Spleen (tissue), 11 donors: ENCODE measurements around the gene SIK3. TPM values are rescaled to one million over a fixed set of nuclear protein-coding genes. Genes with fewer than 3 reads are reported as not detected.
"Not testable (repeated sequence)": the region's sequence is repeated elsewhere in the genome, so short reads cannot be mapped to it uniquely, and the experiment has no call there.

ENCODE experiments used
- DNase-seq: peaks from one replicate; pipeline ENCODE4 v3.0.0-alpha.2; 2020
- H3K27ac ChIP-seq, 8 donors: fragments of 200-600 bp; sonication (generic) in 7 of 8; 1 replicate in 4 of 8; 2 replicates in 4 of 8; pipeline versions ENCODE4 v1.5.0 to v1.8.0; 2016 to 2021; ENCODE audit warnings: inconsistent platforms in 4 of 8, mild to moderate bottlenecking in 4 of 8, moderate library complexity in 1 of 8
- H3K27me3 ChIP-seq, 7 donors: fragments of 200-600 bp; sonication (generic) in 6 of 7; replicated peaks in 1 of 7; 1 replicate in 4 of 7; 2 replicates in 3 of 7; pipeline versions ENCODE4 v1.5.0 to v1.8.0; 2016 to 2021; ENCODE audit warnings: inconsistent platforms in 3 of 7, mild to moderate bottlenecking in 1 of 7
- H3K36me3 ChIP-seq, 6 donors: fragments of 200-600 bp; sonication (generic) in 5 of 6; 1 replicate in 4 of 6; 2 replicates in 2 of 6; pipeline versions ENCODE4 v1.5.0 to v1.8.0; 2016 to 2021; ENCODE audit warnings: inconsistent platforms in 2 of 6
- H3K4me1 ChIP-seq, 6 donors: fragments of 200-600 bp; sonication (generic) in 5 of 6; 1 replicate in 3 of 6; 2 replicates in 3 of 6; pipeline versions ENCODE4 v1.5.0 to v1.8.0; 2016 to 2021; ENCODE audit warnings: inconsistent platforms in 3 of 6
- H3K4me3 ChIP-seq, 8 donors: fragments of 200-600 bp; sonication (generic) in 7 of 8; 1 replicate in 4 of 8; 2 replicates in 4 of 8; pipeline versions ENCODE4 v1.5.0 to v1.8.0; 2016 to 2021; ENCODE audit warnings: inconsistent platforms in 4 of 8, mild to moderate bottlenecking in 4 of 8, moderate library complexity in 2 of 8
- H3K9me3 ChIP-seq, 8 donors: fragments of 200-600 bp; sonication (generic) in 7 of 8; 1 replicate in 4 of 8; 2 replicates in 4 of 8; pipeline versions ENCODE4 v1.5.0 to v1.8.0; 2016 to 2021; ENCODE audit warnings: inconsistent platforms in 4 of 8
- POLR2A ChIP-seq, 3 donors: fragments of 450-650 bp; IDR thresholded peaks; one replicate each; pipeline ENCODE4 v1.5.1; 2017; ENCODE audit warnings: antibody characterized with exemption in 3 of 3, mild to moderate bottlenecking in 1 of 3
- POLR2AphosphoS5 ChIP-seq, 3 donors: sonication (generic); formaldehyde crosslinking; IDR thresholded peaks; one replicate each; pipeline ENCODE4 v1.5.1; 2017; ENCODE audit warnings: antibody characterized with exemption in 3 of 3
- WGBS, 5 donors: extraction: QIAGEN DNeasy Blood & Tissue Kit in 3 of 5; methylation state at CpG; one replicate each; pipeline versions ENCODE4 v1.1.5 to v1.1.7; 2013 to 2018; 5-methylcytosine and 5-hydroxymethylcytosine counted together
- intact Hi-C: fragments of 100-400 bp; cut with DNase I; formaldehyde crosslinking; loops from one replicate; pipeline ENCODE4 v1.15.0; 2023; ENCODE audit warnings: low total_unique reads
- polyA plus RNA-seq, 3 donors: library from polyadenylated mRNA; stranded (reverse); fragments of 200-250 nt; gene quantifications; one replicate each; pipeline ENCODE4 v1.2.1, GENCODE V29; 2013
- total RNA-seq, 7 donors: library from RNA; depleted of rRNA in 3 of 7; stranded (reverse); fragments of >200 nt in 3 of 7; fragmentation: NEBNext Ultra II Directional in 4 of 7; extraction: Animal tissue kit (Norgen Biotek cat#: 25700) in 4 of 7; gene quantifications; one replicate each; pipeline versions ENCODE4 v1.1.0 to v1.2.1, GENCODE V29; 2016 to 2021
- TF ChIP-seq, protein P1 (sequence below), 11 experiments: fragments of 200-600 bp in 7 of 11; fragments of 450-650 bp in 4 of 11; sonication (generic) in 4 of 11; IDR thresholded peaks in 8 of 11; conservative IDR thresholded peaks in 3 of 11; 1 replicate in 7 of 11; 2 replicates in 4 of 11; pipeline versions ENCODE4 v1.4.0 to v1.8.0; 2016 to 2021; ENCODE audit warnings: antibody characterized with exemption in 11 of 11, inconsistent platforms in 4 of 11, mild to moderate bottlenecking in 1 of 11
- donor health status: healthy with polysubstance abuse.
- donor health status: DM: no; HTN: no; CAD: no; lungs with moderate emphysema.
- donor health status: DM: no; HTN: no; CAD: no.
- donor health status: Bipolar disorder and iron deficiency.
- donor health status: healthy.
- donor health status: DM: no; HTN: no; CAD: no.
- donor health status: DM: yes; HTN: yes; CAD: no.

The SIK3 gene
- total and polyA plus RNA-seq, 10 donors: 7.8 to 112 (median 67.6) TPM

DNA sequence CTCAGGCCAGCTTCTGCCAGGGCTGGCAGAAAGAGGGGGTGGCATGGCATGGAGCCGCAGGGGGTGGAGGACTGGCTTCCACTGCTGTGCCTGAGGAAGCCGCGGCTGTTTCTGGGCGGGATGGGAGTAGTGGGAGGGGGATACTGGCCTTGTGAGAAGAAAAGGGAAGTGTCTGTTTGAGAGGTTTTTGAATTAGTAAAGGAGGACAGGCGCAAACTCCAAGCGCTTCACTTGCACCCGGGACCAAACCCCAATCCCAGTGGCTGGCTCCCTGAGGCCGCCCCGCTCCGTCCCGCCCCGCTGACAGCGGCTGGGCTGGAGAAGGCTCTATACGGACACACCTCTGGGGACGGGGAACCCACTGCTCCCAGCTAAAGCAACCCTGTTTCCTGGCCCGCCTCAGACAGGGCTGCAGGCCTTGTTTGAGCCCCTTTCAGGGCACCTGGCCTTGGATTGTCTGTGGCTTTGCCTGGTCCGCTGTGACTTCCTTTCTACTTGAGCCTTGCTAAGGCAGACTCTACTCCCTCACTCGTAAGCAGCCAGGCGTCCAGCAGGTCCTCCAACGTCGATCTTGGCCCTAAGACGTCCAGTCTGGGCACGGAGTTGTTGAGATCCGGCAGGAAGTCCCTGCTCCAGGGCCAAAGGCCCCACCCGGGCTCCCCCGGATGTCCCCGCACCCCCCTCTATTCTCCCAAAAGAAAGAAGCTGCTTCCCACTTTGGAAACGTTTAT lies 263.0 kb downstream of the SIK3 start:
- intact Hi-C loops: no loop called here
- DNase-seq: no peak
- Histone ChIP-seq H3K27me3 (peaks cover 0 to 8% (median 0%) of the 10 kb centered on the region in 7 donors), H3K4me1 (peaks cover 9 to 30% (median 19%) of the 10 kb centered on the region in 6 donors), H3K4me3 (peak overlapping the region; percentile 27 to 72 (median 48)), H3K27ac (peak overlapping the region; percentile 0 to 81 (median 67)), H3K36me3 (no peaks in the 10 kb centered on the region), H3K9me3 (no peaks in the 10 kb centered on the region)
- TF ChIP-seq POLR2AphosphoS5 (IDR thresholded peaks at IDR 0.05) (no peak), POLR2A (IDR thresholded peaks at IDR 0.05) (no peak)
- TF ChIP-seq, protein P1, sequence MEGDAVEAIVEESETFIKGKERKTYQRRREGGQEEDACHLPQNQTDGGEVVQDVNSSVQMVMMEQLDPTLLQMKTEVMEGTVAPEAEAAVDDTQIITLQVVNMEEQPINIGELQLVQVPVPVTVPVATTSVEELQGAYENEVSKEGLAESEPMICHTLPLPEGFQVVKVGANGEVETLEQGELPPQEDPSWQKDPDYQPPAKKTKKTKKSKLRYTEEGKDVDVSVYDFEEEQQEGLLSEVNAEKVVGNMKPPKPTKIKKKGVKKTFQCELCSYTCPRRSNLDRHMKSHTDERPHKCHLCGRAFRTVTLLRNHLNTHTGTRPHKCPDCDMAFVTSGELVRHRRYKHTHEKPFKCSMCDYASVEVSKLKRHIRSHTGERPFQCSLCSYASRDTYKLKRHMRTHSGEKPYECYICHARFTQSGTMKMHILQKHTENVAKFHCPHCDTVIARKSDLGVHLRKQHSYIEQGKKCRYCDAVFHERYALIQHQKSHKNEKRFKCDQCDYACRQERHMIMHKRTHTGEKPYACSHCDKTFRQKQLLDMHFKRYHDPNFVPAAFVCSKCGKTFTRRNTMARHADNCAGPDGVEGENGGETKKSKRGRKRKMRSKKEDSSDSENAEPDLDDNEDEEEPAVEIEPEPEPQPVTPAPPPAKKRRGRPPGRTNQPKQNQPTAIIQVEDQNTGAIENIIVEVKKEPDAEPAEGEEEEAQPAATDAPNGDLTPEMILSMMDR (IDR thresholded peaks at IDR 0.05 in 8 of 11, conservative IDR thresholded peaks at IDR 0.05 in 3 of 11): no peak
- WGBS, 5 donors: 13 to 23% (median 14%) methylated on average over 13 to 28 of the region's 28 CpGs

DNA sequence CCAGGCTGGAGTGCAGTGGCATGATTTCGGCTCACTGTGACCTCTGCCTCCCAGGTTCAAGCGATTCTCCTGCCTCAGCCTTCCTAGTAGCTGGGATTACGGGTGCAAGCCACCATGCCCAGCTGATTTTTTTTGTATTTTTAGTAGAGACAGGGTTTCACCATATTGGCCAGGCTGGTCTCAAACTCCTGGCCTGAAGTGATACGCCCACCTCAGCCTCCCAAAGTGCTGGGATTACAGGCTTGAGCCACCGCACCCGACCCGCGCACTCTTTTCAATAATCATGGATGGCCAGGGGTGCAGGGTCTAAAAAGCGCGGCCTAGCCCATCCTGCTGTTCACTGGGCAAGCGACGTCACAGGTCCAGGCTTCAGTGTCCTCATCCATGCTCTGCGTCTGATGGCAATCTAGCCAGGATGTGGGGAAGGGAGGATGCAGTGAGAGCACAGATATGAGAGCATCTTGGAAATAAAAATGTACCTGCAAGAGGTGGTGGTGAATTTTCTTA lies 263.6 kb downstream of the SIK3 start:
- WGBS, 5 donors: 69 to 82% (median 78%) methylated on average over 12 to 13 of the region's 13 CpGs
- H3K27ac ChIP-seq: peak overlapping the region in 6 of 8 donors; percentile 61 to 81 (median 70)

GRCh38 chr11:116833816-116834534 lies 264.3 kb downstream of the SIK3 start:
- TF ChIP-seq, protein P1 (IDR thresholded peaks at IDR 0.05 in 8 of 11, conservative IDR thresholded peaks at IDR 0.05 in 3 of 11): no peak
- TF ChIP-seq POLR2A (IDR thresholded peaks at IDR 0.05) (no peak), POLR2AphosphoS5 (IDR thresholded peaks at IDR 0.05) (no peak)
- peaks cover 9 to 30% (median 19%) of the 10 kb centered on the region in 6 donors for H3K4me1 ChIP-seq
- H3K4me3 ChIP-seq: no peak overlapping the region
- no peak overlapping the region for H3K27ac ChIP-seq
- DNase-seq: peak; percentile 54
- intact Hi-C loops: no loop called here
- no peaks in the 10 kb centered on the region for H3K36me3 ChIP-seq
- 86 to 96% (median 90%) methylated on average over 14 of the region's 14 CpGs for whole genome bisulfite sequencing, 5 donors
- H3K27me3 ChIP-seq: peaks cover 0 to 8% (median 0%) of the 10 kb centered on the region in 7 donors
- H3K9me3 ChIP-seq: no peaks in the 10 kb centered on the region

More for the DNA sequence above, 263.6 kb downstream of the SIK3 start:
- H3K36me3 ChIP-seq, H3K27me3 ChIP-seq, intact Hi-C loops, H3K9me3 ChIP-seq: not testable (repeated sequence)
- peak; percentile 58 for DNase-seq
- Histone ChIP-seq H3K4me3 (peak overlapping the region in 1 of 8 donors; percentile 72), H3K4me1 (peaks cover 9 to 30% (median 19%) of the 10 kb centered on the region in 6 donors)

GRCh38 chr11:116833491-116833815 lies 264.8 kb downstream of the SIK3 start:
- 89 to 96% (median 93%) methylated on average over 10 of the region's 10 CpGs for WGBS, 5 donors
- Histone ChIP-seq H3K9me3 (no peaks in the 10 kb centered on the region), H3K4me1 (peaks cover 9 to 30% (median 19%) of the 10 kb centered on the region in 6 donors), H3K4me3 (no peak overlapping the region), H3K36me3 (no peaks in the 10 kb centered on the region), H3K27me3 (peaks cover 0 to 8% (median 0%) of the 10 kb centered on the region in 7 donors), H3K27ac (no peak overlapping the region)
- no peak for TF ChIP-seq POLR2AphosphoS5 (IDR thresholded peaks at IDR 0.05)
- TF ChIP-seq POLR2A (IDR thresholded peaks at IDR 0.05): no peak
- TF ChIP-seq, protein P1 (IDR thresholded peaks at IDR 0.05 in 8 of 11, conservative IDR thresholded peaks at IDR 0.05 in 3 of 11): no peak
- DNase-seq: no peak
- intact Hi-C loops: no loop called here
